ENCODE measurements around the gene GRB14. TPM values are rescaled to one million over a fixed set of nuclear protein-coding genes. Genes with fewer than 3 reads are reported as not detected.
"Not testable (repeated sequence)": the region's sequence is repeated elsewhere in the genome, so short reads cannot be mapped to it uniquely, and the experiment has no call there.

GRB14 gene
- total RNA-seq (2014; rRNA removed; shearing (Covaris generic)), result 0.10 and 0.17 TPM in 2 replicates

DNA sequence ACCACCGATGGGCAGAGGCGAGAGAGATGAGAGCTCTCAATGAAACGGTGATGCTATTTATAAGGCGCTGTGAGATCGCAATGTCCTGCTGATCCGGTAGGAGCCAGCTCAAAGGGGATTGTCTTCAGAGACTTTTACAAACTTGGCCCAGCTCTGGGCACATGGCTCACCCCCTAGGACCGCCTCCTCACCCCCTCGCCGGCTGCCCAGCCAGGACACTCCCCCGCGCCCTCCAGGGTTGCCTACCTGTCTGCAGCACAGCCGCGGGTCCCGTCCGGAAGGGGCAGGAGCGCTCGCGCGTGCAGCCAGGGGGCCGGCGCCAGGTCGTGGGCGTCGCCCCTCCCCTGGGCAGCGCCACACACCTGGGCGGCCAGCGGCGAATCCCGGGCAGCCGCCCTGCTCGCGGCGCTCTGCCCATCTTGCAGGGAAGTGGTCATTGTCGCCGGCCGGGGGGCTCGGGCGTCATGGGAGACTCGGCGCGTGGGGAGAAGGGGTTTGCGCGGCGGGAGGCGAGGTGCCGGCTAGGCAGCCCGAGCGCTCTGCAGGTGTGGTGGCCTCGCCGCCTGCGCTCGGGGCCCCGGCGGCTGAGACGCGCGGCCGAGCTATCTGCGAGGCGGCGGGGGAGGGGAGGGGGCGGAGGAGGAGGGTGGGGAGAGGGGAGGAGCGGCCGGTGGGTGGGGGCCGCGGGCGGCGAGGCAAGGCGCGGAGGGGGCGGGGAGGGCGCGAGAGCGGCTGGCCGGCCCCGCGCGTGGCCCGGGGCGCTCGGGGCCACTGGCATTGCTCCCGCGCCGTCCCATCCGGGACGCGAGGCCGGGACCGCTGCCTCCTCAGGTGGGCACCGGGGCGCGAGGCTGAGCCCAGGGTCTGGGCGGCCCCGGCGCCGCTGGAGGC lies at the start of gene GRB14:
TSS of gene GRB14 (minus strand) at position 610 of the 891 bp plus-strand sequence. CDS start at position 437, 173 bp downstream.
- DNase-seq (ENCODE audit: low spot score), result peak; percentile 27

DNA sequence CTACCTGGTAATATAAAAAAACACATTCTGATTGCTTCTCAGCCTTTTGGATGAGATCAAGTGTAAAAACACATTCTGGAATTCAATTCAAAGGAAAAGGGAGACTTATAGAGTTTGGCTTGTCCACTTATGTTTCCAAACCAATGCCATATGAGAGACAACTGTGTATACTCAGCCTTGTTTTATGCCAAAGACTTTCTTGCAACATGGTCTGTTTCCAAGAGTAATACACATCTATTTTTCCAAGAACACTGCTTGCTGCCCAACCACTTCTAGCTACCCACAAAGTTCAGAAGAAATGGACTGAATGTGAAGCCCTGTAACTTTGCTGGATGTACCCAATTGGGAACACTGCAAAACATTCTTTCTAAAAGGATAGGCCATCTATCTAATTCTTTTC lies 48.0 kb upstream of the GRB14 start:
- no peak for DNase-seq (ENCODE audit: low spot score)

DNA sequence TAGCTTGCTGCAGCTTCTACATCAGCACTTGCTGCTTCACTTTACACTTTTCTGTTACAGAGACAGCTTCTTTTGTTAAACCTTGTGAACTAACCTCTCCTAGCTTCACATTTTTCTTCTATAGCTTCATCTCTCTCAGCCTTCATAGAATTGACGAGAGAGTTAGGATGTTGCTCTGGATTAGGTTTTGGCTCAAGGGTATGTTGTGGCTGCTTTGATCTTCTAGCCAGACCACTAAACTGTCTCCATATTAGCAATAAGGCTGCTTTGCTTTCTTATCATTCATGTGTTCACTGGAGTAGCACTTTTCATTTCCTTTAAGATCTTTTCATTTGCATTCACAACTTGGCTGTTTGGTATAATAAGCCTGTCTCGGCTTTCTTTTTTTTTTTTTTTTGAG lies 46.3 kb upstream of the GRB14 start:
- DNase-seq (ENCODE audit: low spot score), result no peak

DNA sequence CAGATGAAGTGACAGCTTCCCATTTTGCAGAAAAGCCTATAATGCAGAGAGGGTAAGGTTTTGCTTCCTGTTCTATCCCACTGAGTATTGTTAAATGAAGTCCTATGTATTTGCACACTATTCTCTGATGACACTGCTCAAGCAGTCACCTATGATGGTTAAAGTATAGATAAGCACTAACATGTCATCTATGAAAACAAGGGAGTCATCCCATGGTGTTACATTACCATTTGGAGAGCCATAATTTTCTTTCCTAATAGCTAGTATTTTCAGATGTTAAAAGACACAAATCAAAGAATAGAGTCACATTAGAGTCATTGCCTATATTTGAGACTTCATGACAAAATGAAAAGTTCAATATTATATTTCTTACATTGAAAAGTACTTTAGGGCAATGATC lies 42.8 kb upstream of the GRB14 start:
- DNase-seq (ENCODE audit: low spot score), result no peak

DNA sequence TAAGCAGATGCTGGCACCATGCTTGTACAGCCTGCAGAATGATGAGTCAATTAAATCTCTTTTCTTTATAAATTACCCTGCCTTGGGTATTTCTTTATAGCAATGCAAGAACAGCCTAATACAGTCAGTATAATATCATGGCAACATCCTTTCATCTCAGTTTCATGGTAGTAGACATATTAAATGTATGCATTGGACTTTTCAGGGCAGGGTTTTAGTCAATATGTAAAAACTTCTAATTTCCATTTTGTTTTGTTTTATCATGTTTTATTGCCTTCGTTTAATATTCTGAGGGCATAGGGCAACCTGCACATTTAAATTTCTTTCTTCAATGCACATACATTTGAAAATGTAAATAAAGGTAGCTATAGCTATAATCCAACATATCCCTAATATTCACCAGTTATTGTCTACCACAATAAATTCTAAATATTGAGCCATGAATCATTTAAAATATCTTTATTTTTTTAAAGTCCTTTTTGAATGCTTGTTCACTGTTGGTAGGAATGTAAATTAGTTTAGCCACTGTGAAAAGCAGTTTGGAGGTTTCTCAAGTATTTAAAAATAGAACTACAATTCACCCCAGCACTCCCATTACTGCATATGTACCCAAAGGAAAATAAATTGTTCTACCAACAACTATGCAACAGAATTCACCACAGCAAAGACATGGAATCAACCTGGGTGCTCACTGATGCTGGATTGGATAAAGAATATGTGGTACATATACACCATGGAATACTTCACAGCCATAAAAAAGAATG lies 41.8 kb upstream of the GRB14 start:
- no peak for DNase-seq (ENCODE audit: low spot score)

DNA sequence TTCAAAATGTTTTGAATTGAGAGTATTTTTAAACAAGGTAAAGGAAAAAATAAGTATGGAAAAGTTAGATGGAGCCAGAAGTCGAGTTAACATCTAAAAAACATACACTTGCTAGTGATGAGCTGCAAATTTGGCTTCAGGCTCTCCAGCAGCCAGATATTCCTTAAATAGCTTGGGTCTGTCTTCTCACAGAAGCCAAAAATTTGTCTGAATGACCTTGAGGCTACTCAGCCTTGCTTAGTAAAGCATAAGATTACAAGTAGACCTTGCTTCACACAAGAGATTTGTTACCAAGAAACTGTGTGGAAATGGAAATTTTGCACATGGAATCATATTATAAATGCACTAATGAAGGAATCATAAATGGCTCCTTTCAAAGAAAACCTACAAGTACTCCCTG lies 40.8 kb upstream of the GRB14 start:
- DNase-seq (ENCODE audit: low spot score), result no peak

DNA sequence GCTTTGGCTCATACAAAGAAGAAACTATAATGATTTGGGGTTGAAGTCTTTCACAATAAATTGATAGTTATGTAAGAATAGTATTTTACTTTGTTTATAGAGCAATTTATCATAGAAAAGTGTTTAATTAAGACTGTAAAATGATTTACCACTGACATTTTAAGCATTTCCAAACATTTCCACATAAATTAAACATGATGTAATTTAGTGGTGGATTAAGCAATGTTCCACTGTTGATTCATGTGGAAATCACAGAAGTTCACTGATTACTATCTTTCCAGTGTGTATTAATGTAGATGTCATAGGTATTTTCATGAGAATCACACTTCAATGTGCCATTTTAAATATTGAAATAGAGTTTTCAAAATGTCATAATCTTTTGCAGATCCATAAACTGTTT lies 40.1 kb upstream of the GRB14 start:
- no peak for DNase-seq (ENCODE audit: low spot score)

DNA sequence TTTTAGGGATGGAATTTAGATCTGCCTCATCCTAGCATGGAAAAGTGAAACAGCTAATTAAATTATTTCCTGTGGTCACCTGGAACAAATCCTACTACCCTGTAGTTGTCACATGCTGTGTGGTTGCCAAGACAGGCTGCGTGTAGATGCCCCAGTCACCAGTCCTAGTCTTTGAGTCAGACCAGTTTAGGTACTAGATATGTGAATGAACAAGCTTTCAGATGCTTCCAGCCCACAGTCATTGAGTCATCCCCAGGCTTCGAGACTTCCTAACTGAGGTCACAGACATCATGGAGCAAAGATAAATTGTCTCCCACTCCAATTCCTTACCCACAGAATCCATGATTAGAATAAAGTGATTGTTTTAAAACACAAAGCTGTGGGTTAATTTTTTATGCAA lies 35.8 kb upstream of the GRB14 start:
- peak; percentile 89 for DNase-seq (ENCODE audit: low spot score)

DNA sequence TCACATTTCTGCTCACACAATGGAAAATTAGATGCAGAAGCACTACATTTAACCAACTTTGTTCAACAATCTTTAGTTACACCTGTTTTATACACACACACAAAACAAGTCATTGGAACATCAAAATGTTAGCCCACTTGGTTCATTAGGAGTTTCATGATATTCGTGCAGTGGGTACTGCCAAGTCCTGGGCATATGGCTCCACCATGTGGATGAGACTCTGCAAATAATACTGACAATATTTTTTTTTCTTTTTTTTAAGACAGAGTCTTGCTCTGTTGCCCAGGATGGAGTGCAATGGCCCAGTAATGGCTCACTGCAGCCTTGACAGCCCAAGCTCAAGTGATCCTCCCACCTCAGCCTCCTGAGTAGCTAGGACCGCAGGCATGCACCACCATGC lies 34.5 kb upstream of the GRB14 start:
- DNase-seq (ENCODE audit: low spot score), result peak; percentile 7

DNA sequence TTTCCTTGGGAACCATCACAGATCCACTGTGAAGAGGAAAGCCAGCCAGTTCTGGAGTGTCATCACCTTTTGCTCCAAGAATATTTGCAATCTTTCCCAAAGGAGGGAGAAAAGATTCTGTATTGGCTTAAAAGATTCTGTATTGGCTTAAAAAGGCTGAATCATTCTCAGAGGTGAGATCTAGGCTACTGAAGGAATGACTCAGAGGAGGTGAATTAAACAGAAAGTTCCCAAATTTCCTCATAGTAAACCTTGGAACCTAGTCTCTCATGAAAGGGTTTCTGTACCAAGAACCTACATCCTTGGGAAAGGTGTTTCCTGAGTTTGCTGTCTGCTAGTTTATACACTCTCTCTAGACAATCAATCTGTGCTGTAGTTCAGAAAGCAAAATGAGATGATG lies 34.1 kb upstream of the GRB14 start:
- DNase-seq (ENCODE audit: low spot score), result peak; percentile 8

DNA sequence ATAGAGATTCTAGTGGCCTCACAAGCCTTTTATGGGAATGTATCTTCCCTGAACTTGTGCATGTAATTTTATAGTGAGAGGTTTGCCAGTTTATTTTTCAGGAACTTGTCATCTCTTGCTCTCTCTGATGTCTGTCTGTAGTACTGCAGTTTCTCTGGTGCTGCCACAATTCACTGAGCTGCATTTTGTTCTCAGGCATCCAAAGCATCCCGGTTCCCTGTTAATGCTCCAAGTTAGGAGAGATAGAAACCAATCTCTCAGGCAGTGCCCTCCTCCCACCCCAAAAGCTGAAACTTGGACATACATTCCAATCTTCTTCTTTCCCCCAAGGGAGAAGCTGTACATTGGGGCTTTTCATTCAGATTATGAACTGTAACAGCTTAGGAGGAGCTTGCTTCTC lies 30.1 kb upstream of the GRB14 start:
- no peak for DNase-seq (ENCODE audit: low spot score)

DNA sequence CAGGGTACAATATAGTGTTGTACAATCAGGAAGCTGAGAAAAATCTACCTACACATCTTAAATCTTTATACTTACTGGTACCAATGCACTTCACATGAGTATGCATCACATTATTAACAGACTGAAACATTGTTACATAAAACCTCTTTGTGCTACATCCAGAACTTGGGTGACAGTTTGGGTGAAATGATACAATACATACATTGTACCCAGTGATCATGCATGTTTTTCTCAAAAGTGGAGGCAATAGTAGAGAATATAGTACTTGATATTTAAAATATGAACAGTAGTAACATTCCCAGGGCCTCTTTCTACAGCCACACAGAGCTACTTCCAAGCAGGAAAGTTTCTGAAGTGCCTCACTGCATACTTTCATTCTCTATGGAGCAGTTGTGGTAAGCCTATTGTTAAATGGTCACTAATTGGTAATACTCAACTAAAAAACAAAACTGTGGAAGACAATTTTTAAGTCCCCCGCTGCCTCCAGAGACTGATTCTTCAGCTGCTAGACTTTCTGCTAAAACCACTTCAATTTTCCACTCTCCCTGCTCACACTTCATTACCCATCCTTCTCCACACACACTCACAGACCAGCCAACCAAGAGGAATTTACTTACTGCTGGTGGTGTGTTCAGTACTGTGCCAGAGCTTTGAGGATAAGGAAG lies 22.9 kb upstream of the GRB14 start:
- DNase-seq (ENCODE audit: low spot score), result no peak

DNA sequence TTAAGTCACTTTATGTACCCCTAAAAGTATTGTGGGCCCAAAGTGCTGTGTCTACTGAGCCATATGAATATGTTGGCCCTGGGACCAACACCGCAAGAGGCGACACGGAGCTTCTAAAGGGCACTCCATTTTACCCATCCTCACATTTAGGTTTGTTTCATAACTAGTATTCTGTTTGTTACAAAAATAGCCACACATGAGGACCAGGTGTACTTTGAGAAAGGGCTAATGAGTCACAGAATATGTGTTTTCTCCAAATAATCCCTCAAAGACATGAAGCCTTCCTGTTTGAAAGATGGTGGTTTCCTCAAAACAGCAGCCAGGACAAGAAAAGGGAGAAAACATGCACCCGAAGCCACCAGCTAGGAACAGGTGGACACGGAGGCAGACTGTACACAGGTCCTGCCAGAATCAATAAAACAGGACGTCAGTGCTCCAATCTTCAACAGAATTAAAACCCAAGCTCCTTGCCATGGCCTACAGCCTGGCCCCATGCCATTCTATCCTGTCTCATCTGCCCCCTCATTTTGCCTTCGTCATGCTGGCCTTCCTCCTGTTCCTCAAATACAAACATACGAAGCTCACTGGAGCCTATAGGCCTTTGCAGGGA lies 21.8 kb upstream of the GRB14 start:
- DNase-seq (ENCODE audit: low spot score), result no peak

DNA sequence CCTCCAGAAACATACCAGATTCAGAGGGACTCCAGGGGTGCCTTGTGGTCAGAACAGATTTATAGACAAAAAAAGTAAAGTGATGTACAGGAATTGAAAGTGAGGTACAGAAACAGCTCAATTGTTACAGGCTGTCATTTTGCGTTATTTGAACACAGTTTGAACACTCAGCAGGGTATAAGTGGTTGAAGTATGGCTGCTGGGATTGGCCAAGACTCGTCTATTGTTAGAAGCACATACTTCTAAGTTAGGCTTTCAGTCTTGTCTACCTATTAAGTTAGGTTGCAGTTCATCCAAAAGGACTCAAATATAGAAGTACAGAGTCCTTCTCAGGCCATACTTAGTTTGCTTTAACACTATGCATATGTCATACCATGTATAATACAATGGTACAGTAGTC lies 21.0 kb upstream of the GRB14 start:
- DNase-seq (ENCODE audit: low spot score), result no peak

DNA sequence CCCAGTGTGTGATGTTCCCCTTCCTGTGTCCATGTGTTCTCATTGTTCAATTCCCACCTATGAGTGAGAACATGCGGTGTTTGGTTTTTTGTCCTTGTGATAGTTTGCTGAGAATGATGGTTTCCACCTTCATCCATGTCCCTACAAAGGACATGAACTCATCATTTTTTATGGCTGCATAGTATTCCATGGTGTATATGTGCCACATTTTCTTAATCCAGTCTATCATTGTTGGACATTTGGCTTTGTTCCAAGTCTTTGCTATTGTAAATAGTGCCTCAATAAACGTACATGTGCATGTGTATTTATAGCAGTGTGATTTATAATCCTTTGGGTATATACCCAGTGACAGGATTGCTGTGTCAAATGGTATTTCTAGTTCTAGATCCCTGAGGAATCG lies 7.0 kb upstream of the GRB14 start:
- DNase-seq (ENCODE audit: low spot score), result not testable (repeated sequence)

DNA sequence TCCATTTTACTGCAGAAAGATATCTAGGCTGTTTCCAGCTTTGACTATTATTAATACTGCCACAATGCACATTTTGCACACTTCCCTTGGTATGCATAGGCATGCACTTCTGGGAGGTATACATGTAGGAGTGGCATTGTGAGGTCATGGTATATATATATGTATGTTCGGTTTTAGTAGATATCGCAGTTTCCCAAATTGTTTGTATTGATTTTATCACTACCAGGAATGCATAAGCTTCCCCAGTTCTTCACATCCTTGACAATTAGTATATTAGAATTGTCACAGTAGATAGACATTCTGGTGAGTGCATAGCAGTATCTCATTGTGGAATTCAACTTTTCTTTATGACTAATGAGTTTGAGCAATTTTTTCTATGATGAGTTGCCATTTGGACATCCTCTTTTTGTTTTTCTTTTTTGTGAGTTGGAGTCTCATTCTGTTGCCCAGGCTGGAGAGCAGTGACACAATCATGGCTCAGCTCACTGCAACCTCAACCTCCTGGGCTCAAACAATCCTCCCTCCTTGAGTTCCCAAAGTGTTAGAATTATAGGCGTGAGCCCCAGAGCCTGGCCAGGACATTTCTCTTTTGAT lies 4.2 kb upstream of the GRB14 start:
- no peak for DNase-seq (ENCODE audit: low spot score)

DNA sequence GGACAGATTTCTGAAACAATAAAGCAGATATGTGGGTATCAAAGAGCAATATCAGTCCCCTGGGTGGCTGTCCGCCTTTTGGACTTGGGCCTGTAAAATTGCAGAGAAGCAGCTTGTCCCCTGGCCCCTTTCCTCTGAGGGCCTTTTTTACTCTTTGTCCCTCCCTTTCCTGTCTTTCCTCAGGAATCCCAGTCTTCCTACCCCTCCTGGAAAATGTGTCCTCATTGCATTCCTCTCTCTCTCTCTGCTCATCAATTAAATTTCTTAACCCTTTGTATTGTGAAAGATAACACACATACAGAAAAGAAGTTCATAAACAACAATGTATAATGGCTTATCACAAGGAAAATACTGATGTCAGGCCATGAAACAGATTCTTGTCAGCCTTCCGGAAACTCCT lies 3.0 kb upstream of the GRB14 start:
- no peak for DNase-seq (ENCODE audit: low spot score)

DNA sequence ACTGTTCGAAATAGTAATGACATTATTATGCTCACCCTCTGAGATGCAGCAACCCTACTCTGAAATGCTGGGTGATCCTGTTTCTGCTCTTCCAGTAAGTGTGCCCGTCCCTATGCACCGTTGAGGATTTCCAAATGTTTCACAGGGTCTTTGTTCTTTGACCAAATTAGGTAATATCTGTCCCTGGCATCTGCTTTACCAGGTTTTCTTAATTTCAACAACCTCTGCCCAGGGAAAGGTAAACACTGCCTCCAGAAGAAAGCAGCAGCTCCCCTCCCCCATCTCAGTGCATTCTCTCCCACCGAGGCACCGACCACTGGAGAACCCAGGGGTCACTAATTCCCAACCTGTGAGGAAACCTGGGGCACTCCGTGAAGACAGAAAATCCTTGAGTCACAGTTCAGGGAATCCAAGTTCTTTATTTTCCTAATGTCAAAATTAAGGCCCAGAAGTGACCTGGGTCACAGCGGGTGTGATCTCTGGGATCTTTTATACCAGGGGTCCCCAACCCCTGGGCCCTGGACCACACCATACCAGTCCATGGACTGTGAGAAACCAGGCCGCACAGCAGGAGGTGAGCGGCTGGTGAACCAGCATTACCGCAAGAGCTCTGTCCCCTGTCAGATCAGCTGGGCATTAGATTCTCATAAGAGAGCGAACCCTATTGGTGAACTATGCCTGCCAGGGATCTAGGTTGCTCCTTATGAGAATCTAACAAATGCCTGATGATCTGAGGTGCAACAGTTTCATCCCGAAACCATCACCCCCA lies 1.2 kb upstream of the GRB14 start:
- no peak for DNase-seq (ENCODE audit: low spot score)

DNA sequence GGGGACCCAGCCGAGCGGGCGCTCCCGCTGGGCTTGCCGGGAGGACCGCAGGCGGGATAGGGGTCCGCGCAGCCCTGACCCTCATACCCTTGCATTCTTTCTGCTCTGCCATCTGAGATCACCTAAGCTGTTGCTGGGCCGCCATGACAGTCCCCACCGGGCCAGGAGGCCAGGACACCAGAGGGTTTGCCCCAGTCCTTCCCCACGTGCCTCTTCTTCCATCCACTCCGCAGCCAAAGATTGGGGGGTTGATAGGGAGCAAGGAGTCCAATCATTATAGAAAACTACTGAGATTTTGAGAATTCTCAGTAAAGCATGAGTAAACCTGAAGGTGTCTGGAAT lies 453 bp upstream of the GRB14 start:
- no peak for DNase-seq (ENCODE audit: low spot score)

DNA sequence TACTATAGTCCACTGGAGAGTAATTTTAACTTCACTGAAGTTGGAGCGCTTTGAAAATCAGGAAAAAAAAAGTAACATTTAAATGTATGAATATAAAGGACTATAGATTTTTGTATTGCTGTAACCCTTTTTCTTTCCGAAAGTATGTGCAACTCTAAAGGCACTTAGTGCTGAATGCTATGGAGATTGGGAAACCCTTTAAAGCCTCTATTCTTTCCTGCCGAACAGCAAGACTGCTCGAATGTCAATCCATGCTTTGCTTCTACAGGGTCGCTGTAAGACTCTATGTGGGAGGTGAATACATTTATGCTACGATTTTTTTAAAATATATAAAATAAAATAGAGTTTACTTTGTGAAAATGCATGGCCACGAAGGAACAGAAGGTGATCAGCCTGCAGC lies 825 bp downstream of the GRB14 start:
- no peak for DNase-seq (ENCODE audit: low spot score)

DNA sequence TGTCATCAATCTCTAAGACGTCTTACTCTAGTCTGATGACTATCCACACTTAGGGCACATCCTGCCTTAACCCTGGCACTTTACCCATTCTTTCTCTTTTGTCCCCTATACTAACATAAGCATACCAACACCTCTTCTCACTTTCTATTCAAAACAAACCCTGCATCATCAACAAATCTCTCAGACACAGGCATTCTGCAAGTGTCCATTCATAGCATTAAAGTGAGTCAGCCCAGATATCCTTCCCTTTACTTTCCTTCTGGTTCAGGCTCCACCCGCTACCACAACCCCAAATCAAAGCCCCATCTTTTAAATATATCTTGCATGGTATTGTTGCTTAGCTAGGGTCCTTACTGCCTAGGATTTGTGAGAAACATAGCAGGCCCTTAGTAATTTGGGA lies 3.8 kb downstream of the GRB14 start:
- DNase-seq (ENCODE audit: low spot score), result peak; percentile 67

Measured in A172 (cell line).